ENCODE measurements around the gene PRICKLE2.

PRICKLE2 gene

GRCh38 chr3:64134882-64135281 is 90.4 kb downstream of the PRICKLE2 start:
- CTCF ChIA-PET = interaction anchor here (1.1 kb wide), 1 partner anchor 30 kb away, joined by 3 read pairs; no protein-coding TSS in a partner anchor
- DNase-seq (ENCODE audit: extremely low spot score) = no peak
- TF ChIP-seq CTCF (IDR thresholded peaks at IDR 0.05; ENCODE audit: control extremely low read depth, extremely low read depth, low read depth, missing control alignments) = no peak
- POLR2A ChIA-PET = no interaction called here

GRCh38 chr3:64133987-64134386 is 91.3 kb downstream of the PRICKLE2 start:
- no peak for DNase-seq (ENCODE audit: extremely low spot score)
- CTCF ChIA-PET = interaction anchor here (0.8 to 1.1 kb wide), 2 partner anchors 10 to 267 kb away, joined by 3 to 4 read pairs; no protein-coding TSS in a partner anchor
- TF ChIP-seq CTCF (IDR thresholded peaks at IDR 0.05; ENCODE audit: control extremely low read depth, extremely low read depth, low read depth, missing control alignments) = no peak
- POLR2A ChIA-PET = no interaction called here

- CTCF ChIA-PET = interaction anchor here (0.8 to 1.4 kb wide), 3 partner anchors 9 to 267 kb away, joined by 3 to 4 read pairs (median 3); no protein-coding TSS in a partner anchor
- TF ChIP-seq CTCF (IDR thresholded peaks at IDR 0.05; ENCODE audit: control extremely low read depth, extremely low read depth, low read depth, missing control alignments) = no peak
- POLR2A ChIA-PET = no interaction called here
- DNase-seq (ENCODE audit: extremely low spot score) = no peak
These were observed 92.0 kb downstream of the PRICKLE2 start for GRCh38 chr3:64133272-64133671.

GRCh38 chr3:64131725-64132469 is 93.4 kb downstream of the PRICKLE2 start:
- no peak for DNase-seq (ENCODE audit: extremely low spot score)
- ChIA-PET POLR2A (no interaction called here), CTCF (interaction anchor here (1.1 kb wide), 1 partner anchor 9 kb away, joined by 5 read pairs; no protein-coding TSS in a partner anchor)
- no peak for TF ChIP-seq CTCF (IDR thresholded peaks at IDR 0.05; ENCODE audit: control extremely low read depth, extremely low read depth, low read depth, missing control alignments)

- no peak for TF ChIP-seq CTCF (IDR thresholded peaks at IDR 0.05; ENCODE audit: control extremely low read depth, extremely low read depth, low read depth, missing control alignments)
- ChIA-PET POLR2A (no interaction called here), CTCF (no interaction called here)
- no peak for DNase-seq (ENCODE audit: extremely low spot score)
These were observed 94.8 kb downstream of the PRICKLE2 start for GRCh38 chr3:64130436-64130835.

- POLR2A ChIA-PET = no interaction called here
- no peak for TF ChIP-seq CTCF (IDR thresholded peaks at IDR 0.05; ENCODE audit: control extremely low read depth, extremely low read depth, low read depth, missing control alignments)
- DNase-seq (ENCODE audit: extremely low spot score) = no peak
- CTCF ChIA-PET = interaction anchor here (1.0 kb wide), 1 partner anchor 33 kb away, joined by 3 read pairs; no protein-coding TSS in a partner anchor
These were observed 95.7 kb downstream of the PRICKLE2 start for GRCh38 chr3:64129581-64129980.
